Vagina (tissue), 2 donors: ENCODE measurements around the gene ESPNL.

Experiments
- CTCF ChIP-seq, 3 experiments: fragments of 450-650 bp in 2 of 3; fragments of 200-600 bp in 1 of 3; sonication (generic) in 1 of 3; IDR thresholded peaks; one replicate each; pipeline ENCODE4 v1.5.1; 2017 to 2019; ENCODE audit warnings: antibody characterized with exemption in 3 of 3, mild to moderate bottlenecking in 2 of 3, moderate library complexity in 2 of 3
- POLR2A ChIP-seq, 2 donors: fragments of 450-650 bp; IDR thresholded peaks; one replicate each; pipeline ENCODE4 v1.6.1; 2017; ENCODE audit warnings: antibody characterized with exemption in 2 of 2, mild to moderate bottlenecking in 2 of 2, moderate library complexity in 2 of 2
- POLR2AphosphoS5 ChIP-seq, 2 donors: sonication (generic); formaldehyde crosslinking; IDR thresholded peaks; one replicate each; pipeline ENCODE4 v1.9.0; 2017; ENCODE audit warnings: antibody characterized with exemption in 2 of 2, mild to moderate bottlenecking in 2 of 2, low read depth in 1 of 2; ENCODE audit not compliant: insufficient read depth in 1 of 2

- TF ChIP-seq CTCF (IDR thresholded peaks at IDR 0.05) (no peak), POLR2AphosphoS5 (IDR thresholded peaks at IDR 0.05; ENCODE audit: insufficient read depth in 1 of 2, low read depth in 1 of 2) (no peak), POLR2A (IDR thresholded peaks at IDR 0.05) (no peak)
These were observed 14.2 kb upstream of the ESPNL start for GRCh38 chr2:238085899-238086298.
